Keratinocyte (primary cell): Measurements from ENCODE around the gene CCDC192.

Experiments used
- CTCF ChIP-seq, 3 experiments: IDR thresholded peaks in 1 of 3; conservative IDR thresholded peaks in 1 of 3; optimal IDR thresholded peaks in 1 of 3; 2 replicates in 2 of 3; 3 replicates in 1 of 3; pipeline versions ENCODE3 to v1.5.1; 2011; ENCODE audit warnings: low read length in 3 of 3, mild to moderate bottlenecking in 3 of 3, moderate library complexity in 2 of 3, control low read depth in 1 of 3, inconsistent platforms in 1 of 3; ENCODE audit not compliant: insufficient read depth in 2 of 3; ENCODE audit errors: extremely low read depth in 1 of 3
- EZH2 ChIP-seq: IDR thresholded peaks from one replicate; pipeline ENCODE4 v1.6.1; 2012; ENCODE audit warnings: inconsistent platforms, mild to moderate bottlenecking, low read length, moderate library complexity

- TF ChIP-seq CTCF (optimal IDR thresholded peaks at IDR 0.05 in 1 of 3, IDR thresholded peaks at IDR 0.05 in 1 of 3, conservative IDR thresholded peaks at IDR 0.05 in 1 of 3; ENCODE audit: extremely low read depth in 1 of 3, insufficient read depth in 2 of 3, low read length in 3 of 3): no peak
- no peak for TF ChIP-seq EZH2
These were observed 259.3 kb downstream of the CCDC192 start for GRCh38 chr5:127962491-127962890.
